GM12874 (cell line): ENCODE measurements around the gene NDRG4.

Experiments
- TF ChIP-seq, protein P1 (sequence below): IDR thresholded peaks from 2 replicates; pipeline ENCODE4 v1.5.1; 2011; ENCODE audit warnings: low read depth, mild to moderate bottlenecking, control low read depth, low read length, moderate library complexity; ENCODE audit not compliant: insufficient read depth

NDRG4 gene

DNA sequence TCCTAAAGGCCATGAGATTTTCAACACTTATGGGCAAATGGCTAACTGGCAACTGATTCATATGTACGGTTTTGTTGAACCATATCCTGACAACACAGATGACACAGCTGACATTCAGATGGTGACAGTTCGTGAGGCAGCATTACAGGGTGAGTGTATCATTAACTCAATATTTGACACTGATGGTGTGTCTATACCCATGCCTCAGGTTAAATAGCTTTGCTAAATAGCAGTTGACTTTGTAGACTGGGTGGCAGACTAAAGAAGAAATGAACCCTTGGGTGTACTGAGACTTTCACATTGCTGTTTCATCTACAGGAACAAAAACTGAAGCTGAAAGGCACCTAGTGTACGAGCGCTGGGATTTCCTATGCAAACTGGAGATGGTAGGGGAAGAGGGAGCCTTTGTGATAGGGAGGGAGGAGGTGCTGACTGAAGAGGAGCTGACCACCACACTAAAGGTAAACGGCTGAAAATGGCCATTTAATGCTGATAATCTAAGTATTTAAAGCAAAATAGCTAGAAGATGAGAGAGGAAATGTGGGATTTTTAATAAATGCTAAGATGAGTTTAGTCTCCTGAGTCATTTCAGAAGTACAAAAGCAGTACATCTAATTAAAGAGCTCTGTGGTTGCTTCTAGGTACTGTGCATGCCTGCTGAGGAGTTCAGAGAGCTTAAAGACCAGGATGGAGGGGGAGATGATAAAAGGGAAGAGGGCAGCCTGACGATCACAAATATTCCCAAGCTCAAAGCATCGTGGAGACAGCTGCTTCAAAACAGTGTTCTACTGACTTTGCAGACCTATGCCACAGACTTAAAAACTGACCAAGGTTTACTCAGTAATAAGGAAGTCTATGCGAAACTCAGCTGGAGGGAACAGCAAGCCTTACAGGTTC lies 18.4 kb downstream of the NDRG4 start:
- TF ChIP-seq, protein P1, sequence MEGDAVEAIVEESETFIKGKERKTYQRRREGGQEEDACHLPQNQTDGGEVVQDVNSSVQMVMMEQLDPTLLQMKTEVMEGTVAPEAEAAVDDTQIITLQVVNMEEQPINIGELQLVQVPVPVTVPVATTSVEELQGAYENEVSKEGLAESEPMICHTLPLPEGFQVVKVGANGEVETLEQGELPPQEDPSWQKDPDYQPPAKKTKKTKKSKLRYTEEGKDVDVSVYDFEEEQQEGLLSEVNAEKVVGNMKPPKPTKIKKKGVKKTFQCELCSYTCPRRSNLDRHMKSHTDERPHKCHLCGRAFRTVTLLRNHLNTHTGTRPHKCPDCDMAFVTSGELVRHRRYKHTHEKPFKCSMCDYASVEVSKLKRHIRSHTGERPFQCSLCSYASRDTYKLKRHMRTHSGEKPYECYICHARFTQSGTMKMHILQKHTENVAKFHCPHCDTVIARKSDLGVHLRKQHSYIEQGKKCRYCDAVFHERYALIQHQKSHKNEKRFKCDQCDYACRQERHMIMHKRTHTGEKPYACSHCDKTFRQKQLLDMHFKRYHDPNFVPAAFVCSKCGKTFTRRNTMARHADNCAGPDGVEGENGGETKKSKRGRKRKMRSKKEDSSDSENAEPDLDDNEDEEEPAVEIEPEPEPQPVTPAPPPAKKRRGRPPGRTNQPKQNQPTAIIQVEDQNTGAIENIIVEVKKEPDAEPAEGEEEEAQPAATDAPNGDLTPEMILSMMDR = no peak

DNA sequence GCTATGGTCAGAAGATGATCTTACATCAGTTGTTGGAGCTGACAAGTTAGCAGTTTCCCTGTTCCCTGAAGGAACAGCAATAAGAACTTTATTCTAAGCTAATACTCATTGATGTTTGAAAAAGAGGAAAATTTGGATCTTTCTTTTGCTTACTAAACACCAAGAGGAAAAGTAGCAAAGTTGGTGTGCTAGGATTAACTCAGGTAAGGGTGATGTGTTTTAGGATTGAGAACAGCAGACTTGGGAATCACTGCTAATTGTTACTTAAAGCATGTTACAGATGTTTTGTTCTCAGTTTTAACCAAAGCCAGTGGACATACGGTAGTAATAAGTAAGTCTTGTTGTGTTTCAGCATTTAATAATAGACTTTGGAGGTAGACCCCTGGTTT lies 19.0 kb downstream of the NDRG4 start:
- TF ChIP-seq, protein P1 = no peak

DNA sequence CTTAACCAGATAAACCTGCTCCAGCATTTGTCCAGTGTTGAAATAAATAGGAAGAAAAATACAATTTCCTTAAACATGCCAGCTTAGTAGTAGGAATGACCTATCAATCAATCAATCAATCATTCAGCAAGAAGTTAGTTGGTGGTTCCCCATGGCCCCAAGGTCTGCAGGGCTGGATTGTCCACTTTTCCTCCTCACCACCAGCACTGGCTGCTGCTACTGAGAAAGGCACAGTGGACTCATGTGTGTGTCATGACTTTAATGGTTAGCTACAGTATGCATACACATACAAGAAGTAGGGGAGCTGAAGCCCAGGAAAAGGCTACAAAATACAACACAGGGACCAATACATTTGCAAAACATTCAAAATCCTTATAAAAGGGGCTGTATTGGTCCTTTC lies 19.8 kb downstream of the NDRG4 start:
- TF ChIP-seq, protein P1 = no peak

DNA sequence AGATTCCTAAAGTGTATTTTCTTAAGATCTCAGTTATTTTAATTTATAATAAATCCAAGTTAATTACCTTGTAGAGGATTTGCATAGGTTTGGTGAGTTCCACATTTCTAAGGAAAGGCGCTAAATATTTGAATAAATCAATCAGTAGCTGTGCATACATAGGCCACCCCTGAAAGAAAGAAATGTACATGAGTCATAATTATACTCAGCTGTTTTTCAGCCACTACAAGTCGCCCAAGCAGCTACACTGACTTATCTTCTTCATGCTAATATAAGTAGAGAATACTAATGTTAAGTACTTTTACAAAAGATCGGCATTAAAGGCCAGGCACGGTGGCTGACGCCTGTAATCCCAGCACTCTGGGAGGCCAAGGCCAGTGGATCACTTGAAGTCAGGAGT lies 30.2 kb downstream of the NDRG4 start:
- TF ChIP-seq, protein P1 = no peak

DNA sequence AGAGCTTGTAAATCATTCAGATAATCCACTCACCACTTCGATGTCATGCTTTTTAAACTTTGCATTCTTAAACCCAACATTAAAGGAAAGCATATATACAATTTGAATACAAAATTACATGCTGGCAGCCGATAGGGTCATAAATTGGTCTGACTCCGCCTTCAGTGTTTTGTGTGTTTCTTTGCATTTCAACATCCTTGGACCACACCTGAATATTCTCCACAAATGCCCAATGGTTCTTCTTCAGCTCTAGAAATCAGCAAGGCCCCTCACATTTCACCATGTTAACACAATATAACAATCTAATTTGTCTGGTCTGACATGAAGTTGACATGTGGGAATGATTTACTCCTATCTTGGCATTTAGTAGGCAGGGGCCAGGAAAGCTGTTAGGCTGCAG lies 32.5 kb downstream of the NDRG4 start:
- TF ChIP-seq, protein P1 = no peak

DNA sequence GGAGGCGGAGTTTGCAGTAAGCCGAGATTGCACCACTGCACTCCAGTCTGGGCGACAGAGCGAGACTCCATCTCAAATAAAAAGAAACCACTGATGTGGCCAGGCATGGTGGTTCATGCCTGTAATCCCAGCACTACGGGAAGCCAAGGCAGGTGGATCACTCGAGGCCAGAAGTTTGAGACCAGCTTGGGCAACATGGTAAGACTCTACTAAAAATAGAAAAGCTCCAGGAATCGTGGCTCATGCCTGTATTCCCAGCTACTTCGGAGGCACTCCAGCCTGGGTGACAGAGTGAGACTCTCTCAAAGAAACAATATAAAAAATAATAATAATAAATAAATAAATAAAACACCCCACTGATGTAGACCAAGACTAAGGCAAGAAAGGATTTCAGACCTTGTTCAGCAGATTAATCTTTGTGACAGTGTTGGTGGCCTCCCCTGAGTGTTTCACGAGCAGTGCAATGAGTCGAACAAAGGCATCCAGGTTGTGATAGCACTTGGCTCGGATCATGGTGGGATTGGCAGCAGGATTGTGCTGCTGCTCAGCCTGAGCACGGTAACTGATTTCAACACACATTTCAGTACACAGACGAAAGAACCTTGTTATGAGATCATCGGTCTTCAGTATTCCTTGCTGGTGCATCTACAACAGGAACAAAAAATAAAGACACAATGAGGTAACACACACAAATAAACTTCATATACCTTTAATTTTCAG lies 34.0 kb downstream of the NDRG4 start:
- TF ChIP-seq, protein P1 = no peak

DNA sequence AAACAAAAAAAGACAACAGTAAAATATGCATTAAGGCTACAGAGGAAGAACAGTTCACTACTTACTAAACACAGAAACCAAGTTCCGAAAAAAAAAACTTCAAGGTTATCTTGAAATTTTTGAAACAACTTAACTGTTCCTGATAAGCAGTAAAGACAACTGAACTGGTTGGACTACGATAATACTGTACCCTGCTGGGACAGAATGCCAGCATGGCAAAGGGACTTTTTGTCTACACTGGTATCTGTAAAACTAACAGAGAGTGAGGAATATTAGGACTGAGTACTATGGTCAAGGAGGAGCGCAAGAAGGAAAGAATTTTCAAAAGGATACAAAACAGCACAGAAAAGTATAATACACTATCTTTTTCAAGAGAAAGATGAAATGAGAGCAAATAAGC lies 35.2 kb downstream of the NDRG4 start:
- TF ChIP-seq, protein P1 = no peak
